Stimulated activated naive CD8-positive, alpha-beta T cell treated with anti-CD3 and anti-CD28 coated beads, Interleukin-15, amount 100 ng/mL, for 72 hours (primary cell): ENCODE measurements around the gene REST.
"Not testable (repeated sequence)": the region's sequence is repeated elsewhere in the genome, so short reads cannot be mapped to it uniquely, and the experiment has no call there.

ENCODE experiments used
- ATAC-seq: fragments of 150-1000 bp; cut with Tn5 transposase; 2 replicates; pipeline ENCODE4 v1.10.0; 2021; ENCODE audit warnings: mild to moderate bottlenecking, moderate library complexity
- DNase-seq, 2 donors: peaks; one replicate each; pipeline ENCODE4 v3.0.0; 2021 to 2022
- H3K27ac Mint-ChIP-seq, 2 donors: one replicate each; pipeline ENCODE4 v1.8.0; 2022; ENCODE audit warnings: mild to moderate bottlenecking in 2 of 2, mixed read lengths in 2 of 2, moderate library complexity in 2 of 2
- H3K27me3 Mint-ChIP-seq: one replicate; pipeline ENCODE4 v1.8.0; 2022; ENCODE audit warnings: mixed read lengths
- H3K4me1 Mint-ChIP-seq: one replicate; pipeline ENCODE4 v1.8.0; 2022; ENCODE audit warnings: mild to moderate bottlenecking, mixed read lengths
- H3K4me3 Mint-ChIP-seq, 2 donors: one replicate each; pipeline ENCODE4 v1.8.0; 2022; ENCODE audit warnings: mild to moderate bottlenecking in 2 of 2, mixed read lengths in 2 of 2, moderate library complexity in 1 of 2
- H3K9me3 Mint-ChIP-seq, 2 donors: one replicate each; pipeline ENCODE4 v1.8.0; 2022; ENCODE audit warnings: mixed read lengths in 2 of 2

Gene REST, protein sequence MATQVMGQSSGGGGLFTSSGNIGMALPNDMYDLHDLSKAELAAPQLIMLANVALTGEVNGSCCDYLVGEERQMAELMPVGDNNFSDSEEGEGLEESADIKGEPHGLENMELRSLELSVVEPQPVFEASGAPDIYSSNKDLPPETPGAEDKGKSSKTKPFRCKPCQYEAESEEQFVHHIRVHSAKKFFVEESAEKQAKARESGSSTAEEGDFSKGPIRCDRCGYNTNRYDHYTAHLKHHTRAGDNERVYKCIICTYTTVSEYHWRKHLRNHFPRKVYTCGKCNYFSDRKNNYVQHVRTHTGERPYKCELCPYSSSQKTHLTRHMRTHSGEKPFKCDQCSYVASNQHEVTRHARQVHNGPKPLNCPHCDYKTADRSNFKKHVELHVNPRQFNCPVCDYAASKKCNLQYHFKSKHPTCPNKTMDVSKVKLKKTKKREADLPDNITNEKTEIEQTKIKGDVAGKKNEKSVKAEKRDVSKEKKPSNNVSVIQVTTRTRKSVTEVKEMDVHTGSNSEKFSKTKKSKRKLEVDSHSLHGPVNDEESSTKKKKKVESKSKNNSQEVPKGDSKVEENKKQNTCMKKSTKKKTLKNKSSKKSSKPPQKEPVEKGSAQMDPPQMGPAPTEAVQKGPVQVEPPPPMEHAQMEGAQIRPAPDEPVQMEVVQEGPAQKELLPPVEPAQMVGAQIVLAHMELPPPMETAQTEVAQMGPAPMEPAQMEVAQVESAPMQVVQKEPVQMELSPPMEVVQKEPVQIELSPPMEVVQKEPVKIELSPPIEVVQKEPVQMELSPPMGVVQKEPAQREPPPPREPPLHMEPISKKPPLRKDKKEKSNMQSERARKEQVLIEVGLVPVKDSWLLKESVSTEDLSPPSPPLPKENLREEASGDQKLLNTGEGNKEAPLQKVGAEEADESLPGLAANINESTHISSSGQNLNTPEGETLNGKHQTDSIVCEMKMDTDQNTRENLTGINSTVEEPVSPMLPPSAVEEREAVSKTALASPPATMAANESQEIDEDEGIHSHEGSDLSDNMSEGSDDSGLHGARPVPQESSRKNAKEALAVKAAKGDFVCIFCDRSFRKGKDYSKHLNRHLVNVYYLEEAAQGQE

DNA sequence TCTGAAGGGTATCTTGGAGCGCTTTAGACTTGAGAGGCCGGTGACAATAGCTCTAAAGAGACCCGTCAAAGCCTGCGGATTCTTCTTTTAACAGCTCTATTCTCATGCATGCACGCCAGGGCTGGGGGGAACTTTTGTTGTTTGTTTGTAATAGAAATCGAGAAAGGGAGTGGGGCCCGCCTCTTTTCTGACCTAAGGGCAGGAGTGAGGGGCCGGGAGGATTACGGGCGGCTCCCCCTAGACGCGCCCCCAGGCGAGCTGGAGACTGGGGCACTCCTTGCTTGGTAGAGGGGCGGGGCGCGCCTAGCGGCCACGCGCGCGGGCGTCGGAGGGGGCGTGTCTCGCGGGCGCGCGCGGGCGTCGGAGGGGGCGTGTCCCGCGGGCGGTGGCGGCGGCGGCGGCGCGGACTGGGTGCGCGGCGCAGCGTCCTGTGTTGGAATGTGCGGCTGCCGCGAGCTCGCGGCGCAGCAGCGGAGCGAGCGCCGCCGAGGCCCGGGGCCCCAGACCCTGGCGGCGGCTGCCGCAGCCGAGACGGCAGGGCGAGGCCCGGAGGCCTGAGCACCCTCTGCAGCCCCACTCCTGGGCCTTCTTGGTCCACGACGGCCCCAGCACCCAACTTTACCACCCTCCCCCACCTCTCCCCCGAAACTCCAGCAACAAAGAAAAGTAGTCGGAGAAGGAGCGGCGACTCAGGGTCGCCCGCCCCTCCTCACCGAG is at the start of gene REST:
REST (plus strand) TSS at position 412 of the 717 bp plus-strand sequence. CDS start 2,739 bp downstream, outside the sequence.
- H3K27me3 Mint-ChIP-seq = no peaks in the 10 kb centered on the region
- no peaks in the 10 kb centered on the region for H3K9me3 Mint-ChIP-seq
- H3K27ac Mint-ChIP-seq = peak within 1 kb of the TSS; percentile 84 to 95
- DNase-seq (peak; percentile 80 to 85), ATAC-seq (peak; percentile 67)
- peak within 1 kb of the TSS; percentile 81 to 94 for H3K4me3 Mint-ChIP-seq
- H3K4me1 Mint-ChIP-seq = peaks cover 39% of the 10 kb centered on the region

DNA sequence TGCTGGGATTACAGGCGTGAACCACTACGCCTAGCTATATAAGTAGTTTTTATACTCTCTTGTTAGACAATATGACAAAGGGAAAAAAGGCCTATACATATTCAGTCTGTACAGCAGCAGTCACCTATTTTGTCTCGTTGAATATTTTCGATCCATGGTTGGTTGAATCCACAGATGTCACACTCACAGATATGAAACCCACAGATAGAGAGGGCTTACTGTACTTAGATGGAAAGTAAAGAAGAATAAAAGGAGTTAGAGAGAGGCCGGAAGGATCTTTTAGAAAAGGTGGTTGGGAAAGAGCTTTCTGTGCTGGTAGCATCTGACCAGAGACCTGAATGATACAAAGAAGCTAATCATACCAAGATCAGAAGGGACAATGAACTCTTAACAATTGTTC is 47.9 kb upstream of the REST start:
- Mint-ChIP-seq H3K4me3 (no peak overlapping the region), H3K27me3 (no peaks in the 10 kb centered on the region)

DNA sequence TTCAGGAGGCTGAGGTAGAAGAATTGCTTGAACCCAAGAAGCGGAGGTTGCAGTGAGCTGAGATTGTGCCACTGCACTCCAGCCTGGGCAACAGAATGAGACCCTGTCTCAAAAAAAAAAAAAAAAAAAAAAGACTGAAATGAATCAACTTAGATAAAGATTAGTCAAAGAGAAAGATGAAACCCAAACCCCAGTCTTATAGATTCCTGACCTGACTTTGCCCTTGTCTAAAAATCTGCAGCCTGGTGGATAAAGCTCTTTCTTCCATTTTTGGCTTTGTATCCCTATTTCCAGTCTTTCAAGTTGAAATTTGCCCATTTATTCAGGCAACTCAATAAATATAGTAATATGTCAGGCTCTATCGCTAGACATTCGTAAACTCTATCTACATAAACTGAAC is 46.9 kb upstream of the REST start:
- DNase-seq = no peak
- Mint-ChIP-seq H3K27ac (no peak overlapping the region), H3K4me3 (no peak overlapping the region), H3K27me3 (no peaks in the 10 kb centered on the region), H3K9me3 (no peaks in the 10 kb centered on the region), H3K4me1 (peaks cover 7% of the 10 kb centered on the region)
- ATAC-seq = peak; percentile 60

More for the DNA sequence above, 47.9 kb upstream of the REST start:
- DNase-seq = no peak
- Mint-ChIP-seq H3K27ac (no peak overlapping the region), H3K4me1 (peaks cover 7% of the 10 kb centered on the region), H3K9me3 (no peaks in the 10 kb centered on the region)
- no peak for ATAC-seq

DNA sequence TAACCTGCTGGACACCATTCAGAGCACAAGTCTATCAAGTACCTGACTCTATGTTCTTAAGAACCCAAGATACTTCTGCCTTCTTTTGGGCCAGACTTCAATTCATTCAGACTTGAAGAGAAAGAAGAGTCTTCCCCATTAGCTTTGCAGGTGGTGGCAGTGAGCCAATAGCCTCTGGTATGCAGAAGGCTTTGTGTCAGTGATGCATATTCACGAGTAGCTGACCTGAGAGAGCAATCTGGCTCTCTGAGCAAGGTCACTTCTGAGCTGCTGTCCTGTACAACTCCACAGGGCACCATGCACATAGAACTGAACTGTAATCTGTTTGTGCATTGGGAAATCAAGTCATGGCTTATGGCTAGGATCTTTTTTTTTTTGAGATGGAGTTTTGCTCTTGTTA is 46.3 kb upstream of the REST start:
- Mint-ChIP-seq H3K4me1 (peaks cover 7% of the 10 kb centered on the region), H3K9me3 (no peaks in the 10 kb centered on the region), H3K4me3 (no peak overlapping the region), H3K27me3 (no peaks in the 10 kb centered on the region), H3K27ac (no peak overlapping the region)
- ATAC-seq = no peak
- no peak for DNase-seq

DNA sequence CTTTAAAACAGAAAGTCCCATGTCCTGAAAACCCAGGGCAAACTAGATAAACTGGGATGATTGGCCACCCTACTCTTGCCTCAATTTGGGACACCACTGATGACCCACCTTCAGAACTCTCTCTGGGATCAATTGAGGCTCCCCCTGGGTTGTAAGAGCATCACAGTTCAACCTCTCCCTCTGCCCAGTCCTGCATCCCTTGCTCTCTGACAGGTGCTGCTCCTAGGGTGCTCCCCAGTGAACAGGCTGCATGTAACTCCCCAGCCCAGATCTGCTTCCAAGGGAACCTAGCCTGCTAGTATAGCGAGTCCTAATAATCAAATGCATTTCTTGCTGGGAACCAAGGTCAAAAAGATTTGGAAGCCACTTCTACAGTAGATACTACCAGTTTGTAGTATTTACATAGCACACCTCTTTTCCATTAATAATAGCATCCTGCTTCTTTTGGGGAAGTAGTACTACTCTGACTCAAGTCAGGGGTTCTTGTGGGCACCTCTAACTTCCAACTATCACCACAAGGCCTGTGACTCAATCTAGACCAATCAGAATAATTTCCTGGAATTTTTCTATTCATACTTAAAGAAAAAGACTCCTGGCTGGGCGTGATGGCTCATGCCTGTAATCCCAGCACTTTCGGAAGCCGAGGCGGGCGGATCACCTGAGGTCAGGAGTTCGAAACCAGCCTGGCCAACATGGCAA is 44.1 kb upstream of the REST start:
- DNase-seq = peak in 1 of 2 donors; percentile 13
- peak; percentile 85 for ATAC-seq

DNA sequence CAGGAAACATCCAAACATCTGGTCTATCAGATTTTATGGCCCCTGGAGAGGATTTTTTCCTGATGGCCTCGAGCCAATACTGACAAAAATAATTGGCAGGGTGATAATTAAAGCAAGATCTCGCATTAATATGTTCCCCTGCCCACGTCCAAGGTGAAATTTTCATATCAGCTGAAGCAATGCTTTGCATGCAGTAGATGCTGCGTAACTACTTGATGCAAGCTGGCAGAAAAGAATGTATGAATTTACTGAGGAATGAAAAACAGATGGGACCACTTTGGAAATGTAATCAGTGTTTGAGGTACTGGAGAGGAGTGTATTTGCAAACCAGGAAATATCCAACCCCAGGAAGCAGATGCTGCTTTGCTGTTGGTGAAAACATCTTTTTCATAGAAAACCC is 36.8 kb upstream of the REST start:
- Mint-ChIP-seq H3K4me1 (peaks cover 7% of the 10 kb centered on the region), H3K4me3 (no peak overlapping the region), H3K27me3 (no peaks in the 10 kb centered on the region), H3K27ac (no peak overlapping the region), H3K9me3 (no peaks in the 10 kb centered on the region)
- DNase-seq = no peak
- ATAC-seq = no peak

More for the DNA sequence above, 44.1 kb upstream of the REST start:
- no peaks in the 10 kb centered on the region for H3K27me3 Mint-ChIP-seq
- no peak overlapping the region for H3K4me3 Mint-ChIP-seq
- peak overlapping the region in 1 of 2 donors; percentile 20 for H3K27ac Mint-ChIP-seq
- peaks cover 7% of the 10 kb centered on the region for H3K4me1 Mint-ChIP-seq
- H3K9me3 Mint-ChIP-seq = no peaks in the 10 kb centered on the region

DNA sequence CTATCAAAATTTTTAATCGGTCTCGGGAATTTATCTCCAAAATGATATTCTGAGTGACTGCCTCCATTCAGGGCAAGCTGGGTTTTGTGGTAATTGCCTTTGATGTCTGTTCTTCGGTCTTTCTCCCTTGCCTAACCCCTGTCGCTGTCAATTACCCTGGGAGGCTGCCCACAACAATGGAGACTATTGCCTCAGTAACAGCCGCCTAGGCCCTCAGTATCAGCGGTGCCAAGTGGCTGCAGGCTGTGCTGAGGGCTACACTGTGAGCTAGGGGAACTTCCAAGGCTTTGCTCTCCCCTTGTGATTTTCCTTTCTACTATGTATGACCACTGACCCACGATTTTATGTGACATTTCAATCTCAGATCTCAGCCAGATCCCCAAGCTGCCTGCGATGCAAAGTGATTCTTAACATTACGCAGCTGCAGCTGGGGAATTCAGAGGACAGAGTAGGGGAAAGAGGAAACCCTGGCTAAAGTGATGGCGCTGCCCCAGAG is 36.3 kb upstream of the REST start:
- H3K27ac Mint-ChIP-seq = no peak overlapping the region
- peaks cover 7% of the 10 kb centered on the region for H3K4me1 Mint-ChIP-seq
- ATAC-seq = peak; percentile 70
- no peak for DNase-seq
- peak overlapping the region in 1 of 2 donors; percentile 19 for H3K4me3 Mint-ChIP-seq
- H3K9me3 Mint-ChIP-seq = no peaks in the 10 kb centered on the region
- no peaks in the 10 kb centered on the region for H3K27me3 Mint-ChIP-seq

DNA sequence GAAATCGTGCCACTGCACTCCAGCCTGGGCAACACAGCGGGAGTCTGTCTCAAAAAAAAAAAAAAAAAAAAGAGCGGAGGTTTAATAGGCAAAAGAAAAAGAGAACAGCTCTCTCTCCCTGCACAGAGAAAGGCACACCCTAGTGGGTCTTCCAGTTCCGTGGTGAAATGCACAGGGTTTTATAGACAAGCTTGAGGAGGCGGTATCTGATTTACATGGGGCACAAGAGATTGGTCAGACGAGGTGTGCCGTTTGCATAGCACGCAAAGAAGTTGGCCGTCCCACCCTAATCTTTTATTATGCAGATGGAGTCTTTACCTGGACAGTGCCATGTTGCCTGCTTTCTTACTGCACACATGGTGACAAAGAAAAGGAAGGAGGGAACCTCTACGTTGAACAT is 33.5 kb upstream of the REST start:
- H3K27me3 Mint-ChIP-seq = no peaks in the 10 kb centered on the region

DNA sequence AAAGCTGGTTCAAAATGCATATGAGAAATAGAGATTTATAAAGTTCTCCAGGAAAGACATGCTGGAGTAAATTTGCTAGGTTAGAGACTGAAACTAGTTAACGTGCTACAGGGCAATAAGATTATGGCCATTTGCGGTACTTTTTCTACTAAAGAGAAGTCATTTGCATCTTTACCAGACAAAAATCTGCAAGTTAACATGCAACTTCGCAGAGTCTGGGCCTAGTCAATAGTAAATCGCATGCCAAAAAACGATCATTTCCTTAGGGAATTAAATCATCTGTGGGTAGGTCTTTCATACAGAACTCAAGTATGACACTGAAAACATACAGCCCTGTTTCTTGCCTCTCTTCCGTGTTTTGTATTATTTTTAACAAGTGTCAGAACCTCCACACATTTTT is 32.8 kb upstream of the REST start:
- peaks cover 13% of the 10 kb centered on the region for H3K4me1 Mint-ChIP-seq
- no peaks in the 10 kb centered on the region for H3K9me3 Mint-ChIP-seq
- ATAC-seq (no peak), DNase-seq (no peak)
- H3K4me3 Mint-ChIP-seq = no peak overlapping the region
- H3K27ac Mint-ChIP-seq = no peak overlapping the region
- no peaks in the 10 kb centered on the region for H3K27me3 Mint-ChIP-seq

More for the DNA sequence above, 33.5 kb upstream of the REST start:
- DNase-seq (no peak), ATAC-seq (no peak)
- no peaks in the 10 kb centered on the region for H3K9me3 Mint-ChIP-seq
- peaks cover 12% of the 10 kb centered on the region for H3K4me1 Mint-ChIP-seq
- no peak overlapping the region for H3K27ac Mint-ChIP-seq
- H3K4me3 Mint-ChIP-seq = no peak overlapping the region

DNA sequence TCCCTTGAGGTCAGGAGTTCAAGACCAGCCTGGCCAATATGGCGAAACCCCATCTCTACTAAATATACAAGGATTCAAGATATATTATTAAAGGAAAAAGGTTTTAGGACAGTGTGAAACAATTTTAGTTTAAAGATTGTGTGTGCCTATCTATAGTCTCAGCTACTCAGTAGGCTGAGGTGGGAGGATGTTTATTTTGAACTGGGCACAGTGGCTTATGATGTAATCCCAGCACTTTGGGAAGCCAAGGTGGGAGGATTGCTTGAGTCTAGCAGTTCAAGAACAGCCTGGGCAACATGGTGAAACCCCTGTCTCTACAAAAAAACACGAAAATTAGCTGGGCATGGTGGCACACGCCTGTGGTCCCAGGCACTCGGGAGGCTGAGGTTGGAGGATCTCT is 31.4 kb upstream of the REST start:
- DNase-seq = no peak
- H3K9me3 Mint-ChIP-seq = no peaks in the 10 kb centered on the region

DNA sequence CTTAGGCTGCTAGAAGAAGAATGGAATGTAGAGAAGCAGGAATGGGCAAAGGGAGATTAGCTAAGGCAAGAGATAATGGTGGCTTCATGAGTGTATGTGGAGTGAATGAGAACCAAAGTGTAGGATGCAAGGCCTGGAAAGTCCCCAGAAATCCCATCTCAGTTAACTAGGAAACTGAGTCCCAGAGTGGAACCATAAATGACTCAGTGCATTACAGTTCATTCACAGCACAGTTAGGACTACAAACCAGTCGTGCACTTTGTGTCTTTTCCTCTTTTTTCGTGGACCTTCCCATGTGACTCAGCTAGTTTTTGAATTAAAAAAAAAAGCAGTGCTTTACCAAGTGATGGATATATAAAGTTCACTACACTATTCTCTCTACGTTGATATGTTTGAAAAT is 27.7 kb upstream of the REST start:
- Mint-ChIP-seq H3K4me3 (no peak overlapping the region), H3K9me3 (no peaks in the 10 kb centered on the region), H3K4me1 (peaks cover 5% of the 10 kb centered on the region), H3K27me3 (peaks cover 9% of the 10 kb centered on the region), H3K27ac (no peak overlapping the region)
- ATAC-seq (no peak), DNase-seq (no peak)

More for the DNA sequence above, 31.4 kb upstream of the REST start:
- no peak for ATAC-seq
- no peak overlapping the region for H3K27ac Mint-ChIP-seq
- H3K27me3 Mint-ChIP-seq = no peaks in the 10 kb centered on the region
- no peak overlapping the region for H3K4me3 Mint-ChIP-seq
- H3K4me1 Mint-ChIP-seq = peaks cover 10% of the 10 kb centered on the region

DNA sequence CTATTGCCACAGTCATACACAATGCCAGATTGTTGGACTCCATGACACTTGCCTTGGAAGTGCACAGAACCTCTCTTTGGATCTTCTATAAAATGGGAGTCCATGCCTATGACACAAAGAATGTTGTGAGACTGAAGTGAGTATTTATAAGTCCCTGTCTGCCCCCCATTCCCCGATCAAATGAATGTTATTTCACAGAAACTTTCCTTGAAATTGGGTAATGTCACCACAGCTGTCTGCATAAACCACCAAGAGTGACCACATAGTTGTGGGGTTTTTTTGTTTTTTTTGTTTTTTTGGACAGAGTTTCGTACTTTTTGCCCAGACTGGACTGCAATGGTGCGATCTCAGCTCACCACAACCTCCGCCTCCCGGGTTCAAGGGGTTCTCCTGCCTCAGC is 27.1 kb upstream of the REST start:
- Mint-ChIP-seq H3K27ac (no peak overlapping the region), H3K9me3 (no peaks in the 10 kb centered on the region), H3K4me1 (peaks cover 5% of the 10 kb centered on the region), H3K4me3 (no peak overlapping the region), H3K27me3 (peaks cover 15% of the 10 kb centered on the region)
- ATAC-seq (no peak), DNase-seq (no peak)

DNA sequence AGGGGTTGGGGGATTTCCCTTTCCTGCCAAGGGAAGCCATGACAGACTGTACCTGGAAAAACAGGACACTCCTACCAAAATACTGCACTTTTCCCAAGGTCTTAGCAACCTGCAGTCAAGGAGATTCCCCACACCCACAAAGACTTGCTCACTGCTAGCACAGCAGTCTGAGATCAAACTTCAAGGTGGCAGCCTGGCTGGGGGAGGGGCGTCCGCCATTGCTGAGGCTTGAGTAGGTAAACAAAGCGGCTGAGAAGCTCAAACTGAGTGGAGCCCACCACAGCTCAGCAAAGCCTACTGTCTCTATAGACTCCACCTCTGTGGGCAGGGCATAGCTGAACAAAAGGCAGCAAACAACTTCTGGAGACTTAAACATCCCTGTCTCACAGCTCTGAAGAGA is 23.2 kb upstream of the REST start:
- H3K4me1 Mint-ChIP-seq, ATAC-seq, DNase-seq, H3K9me3 Mint-ChIP-seq, H3K4me3 Mint-ChIP-seq, H3K27ac Mint-ChIP-seq: not testable (repeated sequence)
- H3K27me3 Mint-ChIP-seq = peaks cover 36% of the 10 kb centered on the region

DNA sequence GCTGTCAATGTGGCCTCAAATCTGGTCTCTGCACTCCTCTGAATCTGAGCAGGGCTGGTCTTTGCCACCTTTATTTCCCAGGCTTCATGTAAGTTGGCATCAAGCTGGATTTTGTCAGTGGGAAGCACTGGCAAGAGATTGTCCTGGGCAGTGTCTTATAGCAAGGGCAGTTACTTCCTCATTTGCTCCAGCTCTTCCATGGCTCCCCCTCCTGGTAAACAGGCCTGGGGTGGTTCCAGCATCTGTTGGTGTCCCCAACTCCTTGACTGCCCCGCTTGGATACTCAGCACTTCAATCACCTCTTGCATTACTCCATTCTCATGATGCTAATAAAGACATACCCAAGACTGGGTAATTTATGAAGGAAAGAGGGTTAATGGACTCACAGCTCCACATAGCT is 15.0 kb upstream of the REST start:
- Mint-ChIP-seq H3K4me3 (no peak overlapping the region), H3K27me3 (peaks cover 2% of the 10 kb centered on the region), H3K4me1 (no peaks in the 10 kb centered on the region), H3K27ac (no peak overlapping the region), H3K9me3 (peaks cover 0 to 7% of the 10 kb centered on the region in 2 donors)
- no peak for DNase-seq
- no peak for ATAC-seq
